ENCODE data around the gene VWA1.

GRCh38 chr1:1489861-1490260, 54.4 kb downstream of the VWA1 start:
- TF ChIP-seq CTCF (conservative IDR thresholded peaks at IDR 0.05; ENCODE audit: low read depth, low read length), result no peak
- no peak for TF ChIP-seq RAD21 (IDR thresholded peaks at IDR 0.05; ENCODE audit: low read length)
- no peak for TF ChIP-seq MXI1 (IDR thresholded peaks at IDR 0.05; ENCODE audit: borderline replicate concordance, low read depth, low read length)
- TF ChIP-seq USF2 (IDR thresholded peaks at IDR 0.05; ENCODE audit: low read depth, low read length), result no peak
- TF ChIP-seq FOS (IDR thresholded peaks at IDR 0.05; ENCODE audit: low read depth, low read length), result no peak
- no peak for TF ChIP-seq ELK1 (IDR thresholded peaks at IDR 0.05; ENCODE audit: borderline replicate concordance, low read depth, low read length)
- TF ChIP-seq RCOR1 (IDR thresholded peaks at IDR 0.05; ENCODE audit: insufficient replicate concordance, low read length), result no peak
- TF ChIP-seq POLR2A (IDR thresholded peaks at IDR 0.05; ENCODE audit: low read depth, low read length), result no peak
- no peak for TF ChIP-seq MAZ (IDR thresholded peaks at IDR 0.05; ENCODE audit: borderline replicate concordance, low read depth, low read length)
- TF ChIP-seq CEBPB (IDR thresholded peaks at IDR 0.05; ENCODE audit: low read depth, low read length), result no peak
- TF ChIP-seq RFX5 (IDR thresholded peaks at IDR 0.05; ENCODE audit: low read depth, low read length), result no peak
- TF ChIP-seq CHD1 (IDR thresholded peaks at IDR 0.05; ENCODE audit: low read depth, low read length), result no peak

All from IMR-90 (cell line).